Muscle layer of duodenum (tissue), 2 donors: ENCODE measurements around the gene AJM1.
A peak's percentile ranks its signal among the peaks of the same experiment; 100 is the strongest.

Experiments
- H3K27ac ChIP-seq: one replicate; pipeline ENCODE4 v1.7.0; 2013; ENCODE audit warnings: mild to moderate bottlenecking, low read length
- H3K27me3 ChIP-seq: one replicate; pipeline ENCODE4 v1.7.0; 2013; ENCODE audit warnings: low read depth, mild to moderate bottlenecking, control low read depth, low read length
- H3K36me3 ChIP-seq, 2 donors: one replicate each; pipeline ENCODE4 v1.7.0; 2013; ENCODE audit warnings: low read length in 2 of 2, control low read depth in 1 of 2, mild to moderate bottlenecking in 1 of 2; ENCODE audit not compliant: insufficient read depth in 2 of 2, control insufficient read depth in 1 of 2
- H3K4me1 ChIP-seq, 2 donors: one replicate each; pipeline ENCODE4 v1.7.0; 2013; ENCODE audit warnings: low read length in 2 of 2, mild to moderate bottlenecking in 2 of 2, control low read depth in 1 of 2, moderate library complexity in 1 of 2; ENCODE audit not compliant: insufficient read depth in 2 of 2, control insufficient read depth in 1 of 2
- H3K4me3 ChIP-seq, 2 donors: one replicate each; pipeline ENCODE4 v1.7.0; 2013; ENCODE audit warnings: low read length in 2 of 2, low read depth in 1 of 2, mild to moderate bottlenecking in 1 of 2
- H3K9me3 ChIP-seq, 2 donors: one replicate each; pipeline ENCODE4 v1.7.0; 2013; ENCODE audit warnings: low read length in 2 of 2, control low read depth in 1 of 2, mild to moderate bottlenecking in 1 of 2; ENCODE audit not compliant: control insufficient read depth in 1 of 2
- donor health status: healthy.

AJM1 gene

DNA sequence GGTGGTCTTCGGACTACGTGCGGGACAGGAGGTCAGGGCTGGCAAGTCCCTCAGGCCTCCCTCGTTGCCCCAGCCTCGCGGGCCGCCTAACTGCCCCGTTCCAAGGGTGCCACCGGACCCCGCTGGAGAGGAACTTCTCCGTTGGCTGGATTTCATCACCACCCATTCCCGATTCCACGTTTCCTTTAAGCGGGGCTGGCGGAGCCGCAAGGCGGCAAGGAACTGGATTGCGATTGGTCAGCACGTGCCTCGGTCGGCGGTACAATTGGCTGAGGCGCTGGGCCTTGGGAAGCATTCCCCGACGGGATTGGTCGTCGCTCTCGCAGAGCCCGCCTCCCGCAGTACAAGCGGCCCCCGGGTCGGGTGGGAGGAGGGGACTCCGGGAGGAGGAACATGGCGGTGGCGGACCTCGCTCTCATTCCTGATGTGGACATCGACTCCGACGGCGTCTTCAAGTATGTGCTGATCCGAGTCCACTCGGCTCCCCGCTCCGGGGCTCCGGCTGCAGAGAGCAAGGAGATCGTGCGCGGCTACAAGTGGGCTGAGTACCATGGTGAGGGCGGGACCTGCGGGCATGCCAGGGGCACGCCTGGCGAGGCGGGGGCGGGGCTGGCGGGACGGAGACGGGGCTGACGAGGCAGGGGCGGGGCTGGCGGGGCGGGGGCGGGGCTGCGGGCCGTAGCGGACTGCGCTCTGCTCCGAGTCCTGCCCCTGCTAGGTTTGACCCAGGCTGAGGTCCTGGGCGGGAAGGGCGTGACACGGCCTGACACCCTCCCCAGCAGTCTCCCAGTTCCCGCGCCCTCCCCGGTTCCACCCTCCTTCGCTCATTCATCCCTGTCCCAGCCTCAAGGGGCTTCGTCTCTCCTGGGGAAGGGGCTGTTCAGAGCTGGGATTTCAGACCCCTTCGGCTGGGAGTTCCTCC lies 7.0 kb downstream of the AJM1 start, which contains the start of gene PHPT1:
Gene PHPT1, plus strand, starts transcription at position 372 of the 922 bp plus-strand sequence. Its CDS starts 22 bp downstream, at position 394.
- peak within 1 kb of the TSS; percentile 85 to 86 for H3K4me3 ChIP-seq
- H3K4me1 ChIP-seq, result peaks cover 6 to 40% of the 10 kb centered on the region in 2 donors
- peaks cover 0 to 9% of the 10 kb centered on the region in 2 donors for H3K36me3 ChIP-seq
- no peaks in the 10 kb centered on the region for H3K27me3 ChIP-seq
- peak within 1 kb of the TSS; percentile 60 for H3K27ac ChIP-seq
- H3K9me3 ChIP-seq, result no peaks in the 10 kb centered on the region

DNA sequence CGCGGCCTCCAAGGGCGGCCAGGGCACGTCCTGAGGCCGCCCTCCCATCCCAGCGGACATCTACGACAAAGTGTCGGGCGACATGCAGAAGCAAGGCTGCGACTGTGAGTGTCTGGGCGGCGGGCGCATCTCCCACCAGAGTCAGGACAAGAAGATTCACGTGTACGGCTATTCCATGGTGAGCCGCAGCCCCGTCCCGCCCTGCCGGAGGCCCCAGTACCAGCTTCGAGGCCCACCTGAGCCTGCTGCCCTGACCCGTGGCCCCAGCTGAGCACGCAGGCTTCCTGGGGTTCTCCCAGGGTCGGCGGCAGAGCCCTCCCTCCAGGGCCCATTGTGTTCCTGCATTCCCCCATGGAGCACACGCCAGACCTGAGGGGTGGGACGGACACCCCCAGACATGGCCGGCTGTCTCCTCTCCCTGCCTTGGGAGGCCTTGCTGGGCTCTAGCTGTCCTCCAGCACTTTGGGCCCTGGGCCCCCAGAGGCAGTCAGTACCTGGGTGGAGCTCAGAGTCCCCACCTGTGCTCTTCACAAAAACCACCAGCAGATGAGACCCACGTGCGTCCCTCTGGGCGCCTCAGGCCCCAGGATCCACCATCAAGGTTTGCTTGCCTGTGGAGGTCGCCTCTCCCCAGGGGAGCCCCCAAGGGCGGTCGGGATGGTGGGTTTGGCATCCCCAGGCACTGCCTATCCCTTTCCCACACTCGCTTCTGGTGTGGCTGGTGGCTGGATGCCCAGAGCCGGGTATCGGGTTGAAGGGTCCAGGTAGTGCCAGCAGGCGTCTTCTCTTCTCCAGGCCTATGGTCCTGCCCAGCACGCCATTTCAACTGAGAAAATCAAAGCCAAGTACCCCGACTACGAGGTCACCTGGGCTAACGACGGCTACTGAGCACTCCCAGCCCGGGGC lies 7.9 kb downstream of the AJM1 start:
- Histone ChIP-seq H3K36me3 (peaks cover 0 to 9% of the 10 kb centered on the region in 2 donors), H3K27ac (peak overlapping the region; percentile 45)

DNA sequence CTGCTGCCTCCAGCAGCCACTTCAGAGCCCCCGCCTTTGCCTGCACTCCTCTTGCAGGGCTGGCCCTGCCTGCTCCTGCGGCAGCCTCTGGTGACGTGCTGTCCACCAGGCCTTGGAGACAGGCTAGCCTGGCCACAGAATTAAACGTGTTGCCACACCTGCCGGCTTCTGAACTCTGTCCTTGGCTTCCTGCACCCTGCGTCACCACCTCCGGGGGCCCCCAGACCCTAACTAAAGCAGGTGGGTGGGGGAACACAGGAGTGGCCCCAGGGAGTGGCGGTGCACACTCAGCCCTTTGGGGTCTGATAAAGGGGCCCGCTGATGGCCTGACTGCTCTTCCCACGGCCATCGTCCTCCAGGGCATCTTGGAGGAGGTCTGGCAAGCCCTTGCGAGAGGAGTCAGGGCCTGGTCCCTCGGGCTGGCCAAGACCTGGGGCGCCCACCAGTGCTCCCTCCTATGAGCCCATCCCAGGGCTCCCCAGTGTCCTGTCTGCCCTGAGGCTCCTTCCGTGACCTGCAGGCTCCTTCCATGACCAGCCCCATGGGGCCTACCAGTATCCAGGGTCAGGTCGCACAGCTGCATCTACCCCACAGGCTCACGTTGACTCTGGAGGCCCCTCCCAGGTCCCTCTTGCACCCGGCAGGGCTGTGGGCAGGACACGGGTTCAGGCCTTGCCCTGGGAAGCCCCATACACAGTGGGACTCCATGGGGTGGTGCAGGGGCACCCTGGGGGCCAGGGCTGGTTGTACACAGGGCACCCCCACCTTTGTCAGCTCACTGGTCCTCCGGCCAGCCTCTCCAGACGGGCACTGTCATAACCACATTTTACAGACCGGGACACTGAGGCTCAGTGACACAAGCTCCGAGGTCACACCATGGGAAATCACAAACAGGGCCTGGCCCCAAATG lies 8.8 kb downstream of the AJM1 start:
- Histone ChIP-seq H3K9me3 (no peaks in the 10 kb centered on the region), H3K27me3 (no peaks in the 10 kb centered on the region), H3K27ac (no peak overlapping the region), H3K4me3 (peak overlapping the region in 1 of 2 donors; percentile 85), H3K4me1 (peaks cover 6 to 39% of the 10 kb centered on the region in 2 donors), H3K36me3 (peaks cover 0 to 9% of the 10 kb centered on the region in 2 donors)

More for the DNA sequence above, 7.9 kb downstream of the AJM1 start:
- Histone ChIP-seq H3K4me3 (peak overlapping the region; percentile 68 to 85), H3K9me3 (no peaks in the 10 kb centered on the region), H3K4me1 (peaks cover 6 to 39% of the 10 kb centered on the region in 2 donors), H3K27me3 (no peaks in the 10 kb centered on the region)

DNA sequence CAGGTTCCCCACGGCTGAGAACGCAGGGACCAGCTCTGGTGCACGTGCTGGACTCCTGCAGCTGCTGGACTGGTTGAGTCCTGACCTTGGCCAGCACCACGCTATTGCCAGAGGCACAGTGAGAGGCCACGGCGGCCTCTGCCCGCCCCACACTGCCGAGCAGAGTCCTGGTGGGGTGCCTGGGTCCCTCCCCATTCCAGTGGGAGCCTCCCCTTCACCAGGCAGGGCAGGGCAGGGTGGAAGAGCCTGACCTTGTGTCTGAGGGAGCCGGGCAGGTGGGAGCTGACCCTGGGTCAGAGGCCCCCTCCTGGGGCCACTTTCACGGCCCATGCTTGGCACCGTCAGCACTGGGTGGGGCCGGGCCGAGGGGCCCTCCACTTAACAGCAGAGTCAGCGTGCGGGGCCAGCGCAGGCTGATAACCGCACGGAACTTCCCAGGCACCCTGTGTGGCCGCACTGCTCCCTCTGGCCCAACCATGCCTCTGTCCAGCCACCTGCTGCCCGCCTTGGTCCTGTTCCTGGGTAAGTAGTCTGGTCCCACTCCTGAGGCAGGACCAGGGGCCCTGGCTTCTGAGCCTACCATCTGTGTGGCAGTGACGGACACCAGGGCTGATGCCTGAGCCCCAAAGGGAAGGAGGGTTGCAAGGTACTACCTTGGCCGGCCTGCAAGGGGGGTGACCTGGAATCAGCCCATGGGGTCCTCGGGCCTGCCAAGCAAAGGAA lies 9.8 kb downstream of the AJM1 start, which contains the start of gene MAMDC4:
Gene MAMDC4, plus strand, starts transcription at position 406 of the 723 bp plus-strand sequence. Its CDS starts 71 bp downstream, at position 477.
- Histone ChIP-seq H3K27ac (no peak within 1 kb of the TSS), H3K9me3 (no peaks in the 10 kb centered on the region), H3K27me3 (no peaks in the 10 kb centered on the region), H3K4me1 (peaks cover 6 to 31% of the 10 kb centered on the region in 2 donors), H3K36me3 (peaks cover 0 to 9% of the 10 kb centered on the region in 2 donors), H3K4me3 (no peak within 1 kb of the TSS)

DNA sequence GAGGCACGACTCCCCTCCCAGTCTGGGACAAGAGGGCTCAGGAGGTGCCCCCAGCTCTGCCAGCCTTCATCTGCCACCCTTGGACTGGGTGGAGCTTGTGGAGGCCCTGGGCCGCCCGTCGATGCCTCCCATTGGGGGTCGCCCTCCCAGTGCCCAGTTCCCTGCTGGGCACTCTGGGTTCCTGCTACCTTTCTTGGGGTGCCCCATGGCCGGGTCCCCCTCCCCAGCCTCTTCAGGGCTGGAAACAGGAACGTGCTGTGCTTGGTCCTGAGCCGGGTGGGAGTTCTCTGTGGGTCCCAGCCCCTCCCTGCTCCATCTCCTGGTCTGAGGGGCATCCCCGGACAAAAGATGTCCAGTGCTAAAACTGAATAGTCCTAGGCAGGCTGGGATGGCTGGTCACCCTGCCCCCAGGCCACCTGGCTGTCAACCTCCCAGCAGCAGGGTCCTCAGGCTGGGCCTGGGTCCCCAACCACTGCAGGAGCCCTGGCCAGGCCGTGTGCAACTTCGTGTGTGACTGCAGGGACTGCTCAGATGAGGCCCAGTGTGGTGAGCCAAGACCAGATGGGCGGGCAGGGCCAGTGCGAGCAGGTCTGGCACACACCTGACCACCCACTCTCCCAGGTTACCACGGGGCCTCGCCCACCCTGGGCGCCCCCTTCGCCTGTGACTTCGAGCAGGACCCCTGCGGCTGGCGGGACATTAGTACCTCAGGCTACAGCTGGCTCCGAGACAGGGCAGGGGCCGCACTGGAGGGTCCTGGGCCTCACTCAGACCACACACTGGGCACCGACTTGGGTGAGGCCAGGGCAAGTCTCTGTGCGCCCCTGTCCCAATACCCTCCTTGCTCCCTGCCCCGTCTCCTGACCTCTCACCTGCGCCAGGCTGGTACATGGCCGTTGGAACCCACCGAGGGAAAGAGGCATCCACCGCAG lies 10.7 kb downstream of the AJM1 start:
- Histone ChIP-seq H3K36me3 (peaks cover 0 to 9% of the 10 kb centered on the region in 2 donors), H3K27me3 (no peaks in the 10 kb centered on the region), H3K4me3 (no peak overlapping the region), H3K27ac (no peak overlapping the region), H3K9me3 (no peaks in the 10 kb centered on the region), H3K4me1 (peaks cover 6 to 23% of the 10 kb centered on the region in 2 donors)

DNA sequence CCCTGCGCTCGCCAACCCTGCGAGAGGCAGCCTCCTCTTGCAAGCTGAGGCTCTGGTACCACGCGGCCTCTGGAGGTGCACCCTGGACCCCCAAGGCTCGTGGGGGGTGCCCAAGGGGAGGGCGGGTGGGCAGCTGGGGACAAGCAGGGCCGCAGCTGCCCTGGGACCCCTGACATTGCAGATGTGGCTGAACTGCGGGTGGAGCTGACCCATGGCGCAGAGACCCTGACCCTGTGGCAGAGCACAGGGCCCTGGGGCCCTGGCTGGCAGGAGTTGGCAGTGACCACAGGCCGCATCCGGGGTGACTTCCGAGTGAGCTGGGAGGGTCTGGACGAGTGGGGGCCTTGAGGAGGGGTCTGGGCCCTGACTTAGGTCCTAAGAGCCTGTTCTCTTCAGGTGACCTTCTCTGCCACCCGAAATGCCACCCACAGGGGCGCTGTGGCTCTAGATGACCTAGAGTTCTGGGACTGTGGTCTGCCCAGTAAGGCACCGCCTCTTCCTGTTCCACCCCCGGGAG lies 11.4 kb downstream of the AJM1 start:
- Histone ChIP-seq H3K9me3 (no peaks in the 10 kb centered on the region), H3K27me3 (no peaks in the 10 kb centered on the region), H3K4me1 (peaks cover 6 to 17% of the 10 kb centered on the region in 2 donors), H3K27ac (no peak overlapping the region), H3K4me3 (no peak overlapping the region), H3K36me3 (peaks cover 0 to 9% of the 10 kb centered on the region in 2 donors)

DNA sequence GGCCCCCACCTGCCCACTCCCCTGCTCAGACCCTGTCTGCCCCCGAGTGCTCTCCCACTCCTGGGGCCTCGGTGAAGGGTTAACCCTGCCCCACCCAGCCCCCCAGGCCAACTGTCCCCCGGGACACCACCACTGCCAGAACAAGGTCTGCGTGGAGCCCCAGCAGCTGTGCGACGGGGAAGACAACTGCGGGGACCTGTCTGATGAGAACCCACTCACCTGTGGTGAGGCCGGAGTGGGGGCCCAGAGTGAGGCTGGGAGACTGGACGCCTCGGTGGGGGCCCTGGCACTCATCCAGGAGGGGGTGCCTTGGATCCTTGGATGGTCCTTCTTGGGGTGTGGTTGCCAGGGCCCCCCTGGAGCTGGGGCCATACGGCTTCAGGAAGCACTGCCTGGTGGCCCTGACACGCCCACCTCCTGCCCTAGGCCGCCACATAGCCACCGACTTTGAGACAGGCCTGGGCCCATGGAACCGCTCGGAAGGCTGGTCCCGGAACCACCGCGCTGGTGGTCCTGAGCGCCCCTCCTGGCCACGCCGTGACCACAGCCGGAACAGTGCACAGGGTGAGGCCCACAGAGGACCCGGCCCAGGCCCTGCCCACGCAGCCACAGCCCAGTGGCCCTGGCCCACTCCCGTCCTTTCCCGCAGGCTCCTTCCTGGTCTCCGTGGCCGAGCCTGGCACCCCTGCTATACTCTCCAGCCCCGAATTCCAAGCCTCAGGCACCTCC lies 12.0 kb downstream of the AJM1 start:
- no peak overlapping the region for H3K27ac ChIP-seq

DNA sequence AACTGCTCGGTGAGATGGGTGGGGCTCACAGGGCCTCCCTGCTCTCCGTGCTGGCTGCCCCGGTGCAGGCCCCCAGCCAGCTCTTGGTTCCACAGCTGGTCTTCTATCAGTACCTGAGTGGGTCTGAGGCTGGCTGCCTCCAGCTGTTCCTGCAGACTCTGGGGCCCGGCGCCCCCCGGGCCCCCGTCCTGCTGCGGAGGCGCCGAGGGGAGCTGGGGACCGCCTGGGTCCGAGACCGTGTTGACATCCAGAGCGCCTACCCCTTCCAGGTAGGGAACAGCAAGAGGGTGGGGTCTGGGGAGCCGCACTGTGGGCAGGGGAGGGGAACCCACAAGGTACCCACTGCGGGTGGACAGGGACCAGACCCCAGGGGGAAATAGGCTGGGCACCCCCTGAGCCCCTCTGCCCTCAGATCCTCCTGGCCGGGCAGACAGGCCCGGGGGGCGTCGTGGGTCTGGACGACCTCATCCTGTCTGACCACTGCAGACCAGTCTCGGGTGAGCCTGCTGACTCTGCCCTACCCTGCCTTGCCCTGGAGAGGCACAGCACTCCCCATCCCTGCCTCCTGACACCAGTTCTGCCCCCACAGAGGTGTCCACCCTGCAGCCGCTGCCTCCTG lies 12.7 kb downstream of the AJM1 start:
- no peak overlapping the region for H3K27ac ChIP-seq
- H3K9me3 ChIP-seq, result no peaks in the 10 kb centered on the region
- peaks cover 0 to 9% of the 10 kb centered on the region in 2 donors for H3K36me3 ChIP-seq
- H3K4me1 ChIP-seq, result peaks cover 6 to 21% of the 10 kb centered on the region in 2 donors
- H3K4me3 ChIP-seq, result no peak overlapping the region
- no peaks in the 10 kb centered on the region for H3K27me3 ChIP-seq

More for the DNA sequence above, 12.0 kb downstream of the AJM1 start:
- Histone ChIP-seq H3K4me3 (no peak overlapping the region), H3K36me3 (peaks cover 0 to 9% of the 10 kb centered on the region in 2 donors), H3K9me3 (no peaks in the 10 kb centered on the region), H3K27me3 (no peaks in the 10 kb centered on the region), H3K4me1 (peaks cover 6 to 22% of the 10 kb centered on the region in 2 donors)
